ENCODE data around the gene MLLT10. TPM values are rescaled to one million over a fixed set of nuclear protein-coding genes. Genes with fewer than 3 reads are reported as not detected.
A peak's percentile ranks its signal among the peaks of the same experiment; 100 is the strongest.

The MLLT10 gene
- total and polyA plus RNA-seq, 9 of the 15 experiments (the other 6 are each of a cell fraction or from before 2014, with no cell fraction given): 18.8 to 81.4 (median 64.2) TPM

- TF ChIP-seq ETV1 (tag; conservative IDR thresholded peaks at IDR 0.05; ENCODE audit: low read depth) (0 out of 2 replicates have a peak, but pooled peaks have one; percentile 6), RBM22 (IDR thresholded peaks at IDR 0.05; ENCODE audit: low read depth, low read length, poor library complexity, severe bottlenecking) (no peak), SIN3B (IDR thresholded peaks at IDR 0.05; ENCODE audit: low read depth) (no peak), ZNF668 (CRISPR knock-in tag; IDR thresholded peaks at IDR 0.05) (no peak), ZKSCAN1 (IDR thresholded peaks at IDR 0.05; ENCODE audit: low read depth, low read length) (0 out of 2 replicates have a peak, but pooled peaks have one; percentile 7), POLR2B (IDR thresholded peaks at IDR 0.05; ENCODE audit: low read depth, partially characterized antibody) (peak; percentile 85), KLF1 (tag; IDR thresholded peaks at IDR 0.05) (0 out of 2 replicates have a peak, but pooled peaks have one; percentile 44), CBFB (CRISPR knock-in tag; IDR thresholded peaks at IDR 0.05) (0 out of 2 replicates have a peak, but pooled peaks have one; percentile 26), POLR2AphosphoS2 (IDR thresholded peaks at IDR 0.05; ENCODE audit: low read length) (no peak), ARNT (IDR thresholded peaks at IDR 0.05) (peak in 1 of 2 experiments; percentile 53; a peak in 3 of 4 replicates), ZNF384 (IDR thresholded peaks at IDR 0.05; ENCODE audit: low read depth, low read length) (no peak)
- TF ChIP-seq, protein P1, sequence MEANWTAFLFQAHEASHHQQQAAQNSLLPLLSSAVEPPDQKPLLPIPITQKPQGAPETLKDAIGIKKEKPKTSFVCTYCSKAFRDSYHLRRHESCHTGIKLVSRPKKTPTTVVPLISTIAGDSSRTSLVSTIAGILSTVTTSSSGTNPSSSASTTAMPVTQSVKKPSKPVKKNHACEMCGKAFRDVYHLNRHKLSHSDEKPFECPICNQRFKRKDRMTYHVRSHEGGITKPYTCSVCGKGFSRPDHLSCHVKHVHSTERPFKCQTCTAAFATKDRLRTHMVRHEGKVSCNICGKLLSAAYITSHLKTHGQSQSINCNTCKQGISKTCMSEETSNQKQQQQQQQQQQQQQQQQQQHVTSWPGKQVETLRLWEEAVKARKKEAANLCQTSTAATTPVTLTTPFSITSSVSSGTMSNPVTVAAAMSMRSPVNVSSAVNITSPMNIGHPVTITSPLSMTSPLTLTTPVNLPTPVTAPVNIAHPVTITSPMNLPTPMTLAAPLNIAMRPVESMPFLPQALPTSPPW (CRISPR knock-in tag; IDR thresholded peaks at IDR 0.05): peak; percentile 97
- TF ChIP-seq, protein P2, sequence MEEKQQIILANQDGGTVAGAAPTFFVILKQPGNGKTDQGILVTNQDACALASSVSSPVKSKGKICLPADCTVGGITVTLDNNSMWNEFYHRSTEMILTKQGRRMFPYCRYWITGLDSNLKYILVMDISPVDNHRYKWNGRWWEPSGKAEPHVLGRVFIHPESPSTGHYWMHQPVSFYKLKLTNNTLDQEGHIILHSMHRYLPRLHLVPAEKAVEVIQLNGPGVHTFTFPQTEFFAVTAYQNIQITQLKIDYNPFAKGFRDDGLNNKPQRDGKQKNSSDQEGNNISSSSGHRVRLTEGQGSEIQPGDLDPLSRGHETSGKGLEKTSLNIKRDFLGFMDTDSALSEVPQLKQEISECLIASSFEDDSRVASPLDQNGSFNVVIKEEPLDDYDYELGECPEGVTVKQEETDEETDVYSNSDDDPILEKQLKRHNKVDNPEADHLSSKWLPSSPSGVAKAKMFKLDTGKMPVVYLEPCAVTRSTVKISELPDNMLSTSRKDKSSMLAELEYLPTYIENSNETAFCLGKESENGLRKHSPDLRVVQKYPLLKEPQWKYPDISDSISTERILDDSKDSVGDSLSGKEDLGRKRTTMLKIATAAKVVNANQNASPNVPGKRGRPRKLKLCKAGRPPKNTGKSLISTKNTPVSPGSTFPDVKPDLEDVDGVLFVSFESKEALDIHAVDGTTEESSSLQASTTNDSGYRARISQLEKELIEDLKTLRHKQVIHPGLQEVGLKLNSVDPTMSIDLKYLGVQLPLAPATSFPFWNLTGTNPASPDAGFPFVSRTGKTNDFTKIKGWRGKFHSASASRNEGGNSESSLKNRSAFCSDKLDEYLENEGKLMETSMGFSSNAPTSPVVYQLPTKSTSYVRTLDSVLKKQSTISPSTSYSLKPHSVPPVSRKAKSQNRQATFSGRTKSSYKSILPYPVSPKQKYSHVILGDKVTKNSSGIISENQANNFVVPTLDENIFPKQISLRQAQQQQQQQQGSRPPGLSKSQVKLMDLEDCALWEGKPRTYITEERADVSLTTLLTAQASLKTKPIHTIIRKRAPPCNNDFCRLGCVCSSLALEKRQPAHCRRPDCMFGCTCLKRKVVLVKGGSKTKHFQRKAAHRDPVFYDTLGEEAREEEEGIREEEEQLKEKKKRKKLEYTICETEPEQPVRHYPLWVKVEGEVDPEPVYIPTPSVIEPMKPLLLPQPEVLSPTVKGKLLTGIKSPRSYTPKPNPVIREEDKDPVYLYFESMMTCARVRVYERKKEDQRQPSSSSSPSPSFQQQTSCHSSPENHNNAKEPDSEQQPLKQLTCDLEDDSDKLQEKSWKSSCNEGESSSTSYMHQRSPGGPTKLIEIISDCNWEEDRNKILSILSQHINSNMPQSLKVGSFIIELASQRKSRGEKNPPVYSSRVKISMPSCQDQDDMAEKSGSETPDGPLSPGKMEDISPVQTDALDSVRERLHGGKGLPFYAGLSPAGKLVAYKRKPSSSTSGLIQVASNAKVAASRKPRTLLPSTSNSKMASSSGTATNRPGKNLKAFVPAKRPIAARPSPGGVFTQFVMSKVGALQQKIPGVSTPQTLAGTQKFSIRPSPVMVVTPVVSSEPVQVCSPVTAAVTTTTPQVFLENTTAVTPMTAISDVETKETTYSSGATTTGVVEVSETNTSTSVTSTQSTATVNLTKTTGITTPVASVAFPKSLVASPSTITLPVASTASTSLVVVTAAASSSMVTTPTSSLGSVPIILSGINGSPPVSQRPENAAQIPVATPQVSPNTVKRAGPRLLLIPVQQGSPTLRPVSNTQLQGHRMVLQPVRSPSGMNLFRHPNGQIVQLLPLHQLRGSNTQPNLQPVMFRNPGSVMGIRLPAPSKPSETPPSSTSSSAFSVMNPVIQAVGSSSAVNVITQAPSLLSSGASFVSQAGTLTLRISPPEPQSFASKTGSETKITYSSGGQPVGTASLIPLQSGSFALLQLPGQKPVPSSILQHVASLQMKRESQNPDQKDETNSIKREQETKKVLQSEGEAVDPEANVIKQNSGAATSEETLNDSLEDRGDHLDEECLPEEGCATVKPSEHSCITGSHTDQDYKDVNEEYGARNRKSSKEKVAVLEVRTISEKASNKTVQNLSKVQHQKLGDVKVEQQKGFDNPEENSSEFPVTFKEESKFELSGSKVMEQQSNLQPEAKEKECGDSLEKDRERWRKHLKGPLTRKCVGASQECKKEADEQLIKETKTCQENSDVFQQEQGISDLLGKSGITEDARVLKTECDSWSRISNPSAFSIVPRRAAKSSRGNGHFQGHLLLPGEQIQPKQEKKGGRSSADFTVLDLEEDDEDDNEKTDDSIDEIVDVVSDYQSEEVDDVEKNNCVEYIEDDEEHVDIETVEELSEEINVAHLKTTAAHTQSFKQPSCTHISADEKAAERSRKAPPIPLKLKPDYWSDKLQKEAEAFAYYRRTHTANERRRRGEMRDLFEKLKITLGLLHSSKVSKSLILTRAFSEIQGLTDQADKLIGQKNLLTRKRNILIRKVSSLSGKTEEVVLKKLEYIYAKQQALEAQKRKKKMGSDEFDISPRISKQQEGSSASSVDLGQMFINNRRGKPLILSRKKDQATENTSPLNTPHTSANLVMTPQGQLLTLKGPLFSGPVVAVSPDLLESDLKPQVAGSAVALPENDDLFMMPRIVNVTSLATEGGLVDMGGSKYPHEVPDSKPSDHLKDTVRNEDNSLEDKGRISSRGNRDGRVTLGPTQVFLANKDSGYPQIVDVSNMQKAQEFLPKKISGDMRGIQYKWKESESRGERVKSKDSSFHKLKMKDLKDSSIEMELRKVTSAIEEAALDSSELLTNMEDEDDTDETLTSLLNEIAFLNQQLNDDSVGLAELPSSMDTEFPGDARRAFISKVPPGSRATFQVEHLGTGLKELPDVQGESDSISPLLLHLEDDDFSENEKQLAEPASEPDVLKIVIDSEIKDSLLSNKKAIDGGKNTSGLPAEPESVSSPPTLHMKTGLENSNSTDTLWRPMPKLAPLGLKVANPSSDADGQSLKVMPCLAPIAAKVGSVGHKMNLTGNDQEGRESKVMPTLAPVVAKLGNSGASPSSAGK (IDR thresholded peaks at IDR 0.05): peak; percentile 82
- TF ChIP-seq, protein P3, sequence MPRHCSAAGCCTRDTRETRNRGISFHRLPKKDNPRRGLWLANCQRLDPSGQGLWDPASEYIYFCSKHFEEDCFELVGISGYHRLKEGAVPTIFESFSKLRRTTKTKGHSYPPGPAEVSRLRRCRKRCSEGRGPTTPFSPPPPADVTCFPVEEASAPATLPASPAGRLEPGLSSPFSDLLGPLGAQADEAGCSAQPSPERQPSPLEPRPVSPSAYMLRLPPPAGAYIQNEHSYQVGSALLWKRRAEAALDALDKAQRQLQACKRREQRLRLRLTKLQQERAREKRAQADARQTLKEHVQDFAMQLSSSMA (CRISPR knock-in tag; IDR thresholded peaks at IDR 0.05): no peak
These were observed at the start of gene MLLT10 (continued) for GRCh38 chr10:21533467-21534279.
